ENCODE results near the gene SIGLEC6.

- TF ChIP-seq CTCF (IDR thresholded peaks at IDR 0.05; ENCODE audit: poor library complexity): no peak
- TF ChIP-seq EZH2phosphoT487 (IDR thresholded peaks at IDR 0.05; ENCODE audit: low read depth, severe bottlenecking, unreplicated experiment): no peak
- TF ChIP-seq EZH2 (IDR thresholded peaks at IDR 0.05; ENCODE audit: borderline replicate concordance): no peak
Measured at GRCh38 chr19:51547397-51548212, 16.1 kb upstream of the SIGLEC6 start.
